Measurements from ENCODE around the gene TFR2. TPM values are rescaled to one million over a fixed set of nuclear protein-coding genes. Genes with fewer than 3 reads are reported as not detected.

Gene TFR2
- total and polyA plus RNA-seq, 9 of the 15 experiments (the other 6 are each of a cell fraction or from before 2014, with no cell fraction given), result 3.8 to 123 (median 51.1) TPM

GRCh38 chr7:100586266-100587025 is 54.9 kb downstream of the TFR2 start, which contains the start of gene FBXO24 (continued):
- TF ChIP-seq ZNF518B (CRISPR knock-in tag; IDR thresholded peaks at IDR 0.05) (no peak), SAFB2 (IDR thresholded peaks at IDR 0.05; ENCODE audit: borderline replicate concordance, low read depth, low read length, severe bottlenecking) (no peak), GTF2B (IDR thresholded peaks at IDR 0.05; ENCODE audit: extremely low read depth, insufficient read length) (no peak), CEBPZ (IDR thresholded peaks at IDR 0.05; ENCODE audit: borderline replicate concordance, low read depth, low read length) (peak; percentile 100), ELF1 (tag; IDR thresholded peaks at IDR 0.05) (no peak; the same call in 1 of the 2 replicates), ZNF277 (CRISPR knock-in tag; IDR thresholded peaks at IDR 0.05; ENCODE audit: borderline replicate concordance) (no peak), ZNF134 (CRISPR knock-in tag; conservative IDR thresholded peaks at IDR 0.05) (no peak), JUN (IDR thresholded peaks at IDR 0.05; ENCODE audit: borderline replicate concordance, low read depth, low read length) (no peak; the same call in 1 of the 2 replicates), JUN (CRISPR knock-in tag; IDR thresholded peaks at IDR 0.05; ENCODE audit: borderline replicate concordance) (no peak), TCF7L2 (IDR thresholded peaks at IDR 0.05; ENCODE audit: low read depth, low read length) (peak; percentile 80), PHF20 (IDR thresholded peaks at IDR 0.05; ENCODE audit: partially characterized antibody) (peak; percentile 27), ZNF23 (CRISPR knock-in tag; IDR thresholded peaks at IDR 0.05) (no peak), CBFA2T2 (conservative IDR thresholded peaks at IDR 0.05) (no peak), HNRNPK (IDR thresholded peaks at IDR 0.05; ENCODE audit: low read depth, low read length, poor library complexity, severe bottlenecking) (no peak), CSDE1 (IDR thresholded peaks at IDR 0.05) (no peak)
- TF ChIP-seq, protein P1, sequence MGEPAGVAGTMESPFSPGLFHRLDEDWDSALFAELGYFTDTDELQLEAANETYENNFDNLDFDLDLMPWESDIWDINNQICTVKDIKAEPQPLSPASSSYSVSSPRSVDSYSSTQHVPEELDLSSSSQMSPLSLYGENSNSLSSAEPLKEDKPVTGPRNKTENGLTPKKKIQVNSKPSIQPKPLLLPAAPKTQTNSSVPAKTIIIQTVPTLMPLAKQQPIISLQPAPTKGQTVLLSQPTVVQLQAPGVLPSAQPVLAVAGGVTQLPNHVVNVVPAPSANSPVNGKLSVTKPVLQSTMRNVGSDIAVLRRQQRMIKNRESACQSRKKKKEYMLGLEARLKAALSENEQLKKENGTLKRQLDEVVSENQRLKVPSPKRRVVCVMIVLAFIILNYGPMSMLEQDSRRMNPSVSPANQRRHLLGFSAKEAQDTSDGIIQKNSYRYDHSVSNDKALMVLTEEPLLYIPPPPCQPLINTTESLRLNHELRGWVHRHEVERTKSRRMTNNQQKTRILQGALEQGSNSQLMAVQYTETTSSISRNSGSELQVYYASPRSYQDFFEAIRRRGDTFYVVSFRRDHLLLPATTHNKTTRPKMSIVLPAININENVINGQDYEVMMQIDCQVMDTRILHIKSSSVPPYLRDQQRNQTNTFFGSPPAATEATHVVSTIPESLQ (CRISPR knock-in tag; IDR thresholded peaks at IDR 0.05), result no peak

Data from K562 (cell line).